NCI-H2196 (cell line): ENCODE measurements around the gene MCM3.
A peak's percentile ranks its signal among the peaks of the same experiment; 100 is the strongest.

Experiments used
- DNase-seq: peaks from one replicate; lab custom pipeline; 2025; ENCODE audit not compliant: unreplicated experiment; lab: John Stamatoyannopoulos, UW

MCM3 gene

DNA sequence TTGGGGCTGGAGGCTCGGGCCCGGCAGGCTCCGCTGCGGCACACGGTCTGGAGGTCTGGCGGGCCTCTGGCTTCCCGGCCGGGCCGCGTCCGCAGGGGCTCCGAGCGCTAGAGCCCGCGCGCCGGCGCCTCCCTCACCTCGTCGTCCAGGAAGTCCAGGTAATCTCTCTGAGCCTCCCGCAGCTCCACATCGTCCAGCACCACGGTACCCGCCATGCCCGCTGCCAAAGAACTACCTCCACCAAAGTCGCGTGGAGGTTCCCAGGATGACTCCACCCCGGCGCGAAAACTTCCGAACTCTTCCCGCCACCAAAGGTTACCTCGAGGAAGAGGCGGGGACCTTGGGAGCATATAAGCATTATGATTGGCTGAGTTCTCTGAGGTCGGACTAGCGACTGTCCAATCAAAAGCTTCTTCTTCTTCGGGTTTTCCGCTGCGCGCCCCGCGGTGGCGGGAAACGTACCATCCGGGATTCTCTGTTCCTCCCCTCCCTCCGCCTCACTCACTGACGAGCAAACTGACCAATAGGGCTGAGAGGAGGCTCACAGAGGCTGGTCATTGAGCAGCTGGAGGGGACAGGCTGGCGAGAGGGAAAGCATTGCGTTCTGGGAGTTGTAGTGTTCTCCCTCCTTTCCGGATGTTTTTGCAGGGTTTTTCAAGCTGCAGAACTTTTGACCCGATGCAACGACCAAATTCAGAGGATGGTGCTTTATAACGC is at the start of gene MCM3:
Gene MCM3, minus strand, starts transcription at position 283 of the 717 bp plus-strand sequence. Its CDS starts 68 bp downstream, at position 215.
- DNase-seq = peak; percentile 99

- DNase-seq = no peak
Measured at GRCh38 chr6:52333840-52334200, 49.3 kb upstream of the MCM3 start.

- DNase-seq = peak; percentile 15
Measured at GRCh38 chr6:52331793-52332457, 47.4 kb upstream of the MCM3 start.

DNA sequence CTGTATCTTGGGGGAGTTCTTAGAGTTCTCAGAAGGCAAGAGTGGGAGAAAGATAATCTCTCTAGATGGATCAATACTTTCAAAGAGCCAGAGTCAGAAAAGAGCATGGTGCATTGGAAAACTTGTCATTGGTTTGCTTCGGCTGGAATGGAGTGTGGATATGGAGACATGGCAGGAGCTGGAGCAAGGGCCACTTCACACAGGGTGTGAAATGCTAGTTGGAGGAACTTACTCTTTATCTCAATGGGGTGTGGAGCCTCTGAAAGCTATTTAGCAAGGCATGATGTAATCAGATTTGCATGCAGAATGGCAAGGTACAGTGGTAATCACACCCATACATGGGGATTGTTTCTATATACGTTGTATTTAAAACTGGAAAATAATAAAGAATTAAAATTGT is 45.9 kb upstream of the MCM3 start:
- no peak for DNase-seq

DNA sequence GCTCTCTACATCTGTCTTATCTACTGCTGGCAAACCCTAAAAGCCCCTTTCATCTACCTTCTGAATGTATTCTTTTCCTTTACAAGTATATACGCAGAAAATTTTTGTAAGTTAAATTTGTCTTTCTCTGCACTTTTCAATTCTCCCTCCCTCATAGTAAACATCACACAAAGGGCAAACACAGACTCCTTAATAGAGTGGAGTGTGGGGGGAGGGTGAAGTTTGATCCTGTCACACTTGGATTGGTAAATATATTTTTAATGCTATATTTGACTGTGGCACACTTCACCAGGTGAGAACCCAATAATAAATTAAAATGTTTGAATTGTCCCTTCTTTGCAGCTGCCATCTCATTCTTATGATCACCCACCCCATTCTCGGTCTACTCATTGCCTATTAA is 44.2 kb upstream of the MCM3 start:
- DNase-seq = no peak

- DNase-seq = no peak
Measured at GRCh38 chr6:52328303-52328662, 43.7 kb upstream of the MCM3 start.

DNA sequence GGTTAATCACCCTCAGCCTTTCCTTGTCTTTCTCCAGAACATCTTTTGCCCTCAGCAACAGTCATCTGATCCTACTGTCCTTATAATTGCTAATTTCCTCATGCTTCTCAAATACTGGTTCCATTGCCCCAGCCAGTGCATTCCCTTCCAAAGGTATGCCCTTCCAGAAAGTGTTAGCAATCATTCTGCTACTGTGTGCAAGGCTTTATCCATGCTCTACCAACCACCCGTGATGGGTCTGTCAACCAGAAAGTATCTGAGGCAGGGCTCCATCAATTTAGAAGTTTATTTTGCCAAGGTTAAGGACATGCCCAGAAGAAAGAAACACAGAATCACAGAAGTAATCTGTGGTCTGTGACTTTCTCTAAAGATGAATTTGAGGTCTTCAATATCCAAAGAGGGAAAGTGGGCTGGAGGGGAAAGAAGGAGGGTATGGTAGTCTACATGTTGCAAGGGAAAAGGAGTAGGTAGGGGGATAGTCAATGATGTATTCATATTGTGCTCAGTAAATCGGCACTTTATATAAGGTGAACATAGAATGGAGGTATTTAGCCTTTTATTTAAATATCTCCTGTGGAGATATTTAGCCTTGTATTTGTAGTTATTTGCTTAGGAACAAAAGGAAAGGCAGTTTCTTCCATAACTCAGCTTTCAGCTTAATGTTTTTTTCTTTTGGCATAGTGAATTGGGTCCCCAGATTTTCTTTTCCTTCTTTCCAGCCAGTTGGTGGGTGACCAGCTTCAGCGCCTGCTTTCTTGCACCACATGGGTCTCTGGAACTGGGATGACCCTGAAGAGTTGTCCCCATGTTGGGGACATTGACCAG is 42.2 kb upstream of the MCM3 start:
- no peak for DNase-seq

- DNase-seq = no peak
Measured at GRCh38 chr6:52325695-52326471, 41.3 kb upstream of the MCM3 start.

- no peak for DNase-seq
Measured at GRCh38 chr6:52324189-52324588, 39.6 kb upstream of the MCM3 start.

DNA sequence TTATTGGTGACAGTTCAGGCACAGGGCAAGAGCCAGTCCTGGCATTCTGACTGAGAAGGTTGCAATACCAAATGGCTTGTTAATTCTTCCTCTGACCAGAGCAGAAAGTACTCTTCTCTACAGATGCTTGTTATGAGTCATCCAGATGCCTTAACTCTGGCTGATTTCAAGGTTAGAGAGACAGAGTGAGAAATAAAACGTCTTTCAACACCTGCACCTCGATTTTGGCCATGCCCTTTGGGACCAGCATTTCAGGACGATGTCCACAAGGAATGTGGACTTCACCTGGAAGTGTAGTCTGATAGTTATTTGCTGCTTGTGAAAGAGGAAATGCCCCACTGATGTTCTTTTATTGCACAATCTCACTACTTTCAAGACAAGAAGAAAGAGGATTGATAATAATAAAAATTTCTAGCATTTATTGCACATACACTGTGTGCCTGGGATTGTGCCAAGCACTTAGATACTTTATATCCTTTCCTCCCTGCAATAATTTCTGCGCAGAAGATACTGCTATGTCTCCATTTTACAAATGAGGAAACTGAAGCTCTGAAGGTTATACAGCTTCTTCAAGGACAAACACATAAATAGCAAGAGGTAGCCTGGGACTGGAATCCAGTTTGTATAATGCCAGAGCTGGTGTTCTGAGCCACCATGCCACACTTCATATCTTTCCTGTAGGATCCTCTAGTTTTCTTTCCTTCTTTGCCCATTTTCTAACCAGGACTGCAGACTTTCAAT is 33.5 kb upstream of the MCM3 start:
- no peak for DNase-seq

DNA sequence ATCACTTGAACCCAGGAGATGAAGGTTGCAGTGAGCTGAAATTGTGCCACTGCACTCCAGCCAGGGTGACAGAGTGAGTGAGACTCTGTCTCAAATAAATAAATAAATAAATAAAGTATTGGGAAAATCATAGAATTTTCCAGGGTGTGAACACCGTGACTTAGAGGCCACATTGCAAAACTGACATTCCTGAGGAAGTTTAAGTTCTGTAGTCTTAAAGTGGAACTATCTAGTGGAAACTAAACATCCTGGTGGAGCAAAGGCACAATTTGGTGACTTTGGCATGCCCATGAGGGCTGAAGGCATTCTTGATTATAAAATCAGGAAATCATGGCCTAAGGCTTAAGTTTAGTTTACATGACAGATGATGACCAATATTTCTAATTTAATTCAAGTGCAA is 32.7 kb upstream of the MCM3 start:
- DNase-seq = no peak

DNA sequence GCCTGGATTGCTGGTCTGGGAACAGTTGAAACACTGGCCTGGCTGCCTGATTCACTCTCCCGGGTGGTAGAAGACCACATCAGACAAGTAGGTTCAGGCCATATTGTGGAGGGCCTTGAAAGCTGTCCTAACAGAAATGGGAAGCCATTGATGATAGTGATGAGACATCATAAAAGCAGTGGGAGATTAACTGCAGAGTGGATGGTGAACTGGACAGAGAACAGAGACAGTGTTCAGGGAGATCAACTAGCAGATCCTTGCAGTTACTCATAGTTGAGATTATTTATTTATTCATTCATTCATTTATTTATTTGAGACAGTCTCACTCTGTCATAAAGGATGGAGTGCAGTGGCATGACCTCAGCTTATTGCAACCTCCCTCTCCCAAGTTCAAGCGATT is 30.2 kb upstream of the MCM3 start:
- no peak for DNase-seq

DNA sequence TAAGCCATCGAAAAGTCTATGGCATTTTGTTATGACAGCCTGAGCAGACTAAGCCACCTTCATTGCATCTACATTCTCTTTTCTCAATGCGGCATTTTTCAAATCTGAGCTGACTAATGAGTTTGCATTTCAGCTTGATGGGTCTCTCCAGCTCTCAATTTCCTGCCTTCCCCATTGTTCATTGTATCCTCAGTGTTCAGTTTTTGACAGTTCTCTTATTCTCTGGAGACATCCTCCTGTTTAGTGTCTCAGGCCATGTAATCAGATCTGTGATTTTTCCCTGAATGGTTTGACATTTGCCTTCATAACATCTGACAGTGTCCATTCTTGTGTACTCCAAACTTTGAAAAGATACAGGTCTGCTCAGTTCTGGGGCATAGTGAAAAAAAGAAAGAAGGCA is 27.9 kb upstream of the MCM3 start:
- DNase-seq = no peak

- DNase-seq = no peak
Measured at GRCh38 chr6:52310932-52311331, 26.4 kb upstream of the MCM3 start.

DNA sequence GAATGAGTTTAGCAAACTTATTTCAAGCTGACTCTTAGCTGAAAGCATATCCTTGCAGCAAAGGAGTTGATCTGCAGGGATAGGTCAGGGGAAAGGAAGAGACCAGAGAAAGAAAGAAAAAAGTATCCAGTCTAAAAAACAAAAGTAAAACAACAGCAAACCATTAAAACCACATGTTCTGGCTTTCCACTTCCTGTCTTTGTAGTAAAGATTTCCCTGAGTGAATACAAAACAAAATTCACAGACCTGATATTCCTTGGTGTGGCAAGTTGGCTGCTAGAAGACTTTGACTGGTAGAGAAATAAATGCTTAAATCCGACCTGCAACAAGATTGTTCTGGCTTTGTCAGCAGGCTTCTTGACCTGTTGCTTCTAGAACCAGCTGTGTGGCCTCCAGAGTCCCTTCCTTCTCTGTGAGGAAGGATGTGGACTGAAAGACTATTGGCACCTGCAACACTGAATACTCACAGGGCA is 23.4 kb upstream of the MCM3 start:
- DNase-seq = no peak

GRCh38 chr6:52306972-52307870 is 22.7 kb upstream of the MCM3 start:
- DNase-seq = no peak

DNA sequence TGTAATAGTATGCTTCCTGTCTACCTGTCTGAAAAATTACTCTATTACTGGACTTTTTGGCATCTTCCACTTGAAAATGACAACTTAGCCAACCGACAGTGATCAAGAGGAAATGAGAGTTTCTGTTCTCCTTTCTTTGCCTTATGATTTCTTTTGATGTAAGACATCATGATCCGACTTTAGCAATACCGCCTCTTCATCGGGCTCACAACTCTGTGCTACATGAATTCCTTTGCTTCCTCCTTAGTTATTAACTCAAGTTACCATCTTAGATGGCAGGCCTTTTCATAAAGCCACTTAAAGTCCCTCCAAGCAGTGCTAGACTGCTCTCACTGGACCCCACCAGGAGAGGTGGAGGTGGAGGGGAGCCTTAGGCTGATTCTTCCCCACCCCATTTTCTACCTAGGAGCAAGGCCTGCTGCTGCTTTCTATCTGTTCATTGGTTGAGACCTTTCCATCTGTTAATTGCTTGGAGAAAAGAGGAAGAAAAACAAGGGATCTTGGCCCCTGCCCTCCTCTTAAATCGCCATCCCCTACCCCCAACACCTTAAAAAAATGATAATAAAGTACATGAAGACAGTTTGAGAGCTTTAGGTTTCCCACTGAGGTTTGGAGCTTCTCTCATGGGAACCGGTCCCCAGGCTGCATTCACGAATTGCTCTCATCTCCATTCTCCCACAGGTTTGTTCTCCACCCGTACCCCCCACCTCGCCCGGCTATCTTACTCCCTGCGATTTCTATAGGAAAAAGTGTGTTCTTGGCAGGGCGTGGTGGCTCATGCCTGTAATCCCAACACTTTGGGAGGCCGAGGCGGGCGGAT is 21.6 kb upstream of the MCM3 start:
- DNase-seq = no peak

DNA sequence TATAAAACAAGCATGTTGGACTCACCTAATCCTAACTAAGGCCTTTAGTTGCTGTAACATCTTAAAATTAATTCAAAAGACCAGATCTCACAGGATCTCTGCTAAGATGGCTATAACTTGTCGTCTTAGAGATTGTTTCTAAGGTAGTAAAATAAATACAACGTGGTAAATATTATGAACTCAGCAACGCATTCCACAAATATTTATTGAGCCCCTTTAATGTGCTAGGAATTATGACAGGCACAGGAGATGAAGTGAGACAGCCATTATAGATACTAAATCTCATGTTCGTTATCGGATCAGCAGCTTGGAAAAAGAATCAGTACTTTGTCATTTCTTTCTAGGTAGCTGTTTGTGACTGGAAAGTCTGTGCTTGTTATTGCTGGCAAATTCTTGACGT is 20.9 kb upstream of the MCM3 start:
- no peak for DNase-seq

DNA sequence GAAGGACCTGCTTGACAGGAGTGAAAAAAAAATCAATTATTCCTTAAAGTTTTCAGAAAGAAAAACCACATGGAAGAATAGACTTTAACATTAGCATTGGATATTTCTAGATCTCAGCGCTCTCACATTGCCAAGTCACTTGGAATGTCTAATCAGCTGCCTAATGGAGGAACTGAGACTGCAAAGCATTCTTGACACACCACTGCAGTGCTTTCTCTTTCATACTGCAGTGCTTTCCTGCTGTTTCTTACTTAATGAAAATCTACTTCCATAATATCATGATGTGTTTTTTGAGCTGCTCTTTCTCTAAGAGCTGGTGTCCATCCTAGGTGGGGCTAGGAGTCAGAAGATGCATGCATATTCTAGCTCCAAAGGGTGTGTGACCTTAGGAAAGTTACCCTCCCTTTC is 20.4 kb upstream of the MCM3 start:
- DNase-seq = no peak
